GM18951 (cell line): Measurements from ENCODE around the gene OGT.

Source experiments
- POLR2A ChIP-seq: IDR thresholded peaks from 4 replicates; pipeline ENCODE4 v1.6.1; 2011; ENCODE audit warnings: mild to moderate bottlenecking; ENCODE audit not compliant: insufficient read length, insufficient read depth; ENCODE audit errors: extremely low read depth
- in situ Hi-C: fragments of 300-500 bp; cut with MboI; formaldehyde crosslinking; loops from one replicate; pipeline ENCODE4 v1.12.0; 2022; ENCODE audit warnings: low sequenced_read_pairs, mixed read lengths, inconsistent platforms; ENCODE audit not compliant: unreplicated experiment

Gene OGT

GRCh38 chrX:71525316-71525715 is 7.6 kb upstream of the OGT start:
- TF ChIP-seq POLR2A = no peak
- in situ Hi-C loops = no loop called here

GRCh38 chrX:71532078-71532752 is 689 bp upstream of the OGT start:
- in situ Hi-C loops = no loop called here

GRCh38 chrX:71533516-71533850 is 579 bp downstream of the OGT start:
- no peak for TF ChIP-seq POLR2A
- in situ Hi-C loops = no loop called here

More at GRCh38 chrX:71532078-71532752, 689 bp upstream of the OGT start:
- no peak for TF ChIP-seq POLR2A

- TF ChIP-seq POLR2A = peak; percentile 12
- in situ Hi-C loops = no loop called here
Measured at GRCh38 chrX:71533851-71534561, 1.1 kb downstream of the OGT start.

GRCh38 chrX:71534773-71535544 is 2.1 kb downstream of the OGT start:
- no peak for TF ChIP-seq POLR2A
- in situ Hi-C loops = no loop called here

- no peak for TF ChIP-seq POLR2A
- in situ Hi-C loops = no loop called here
Measured at GRCh38 chrX:71536285-71536684, 3.4 kb downstream of the OGT start.

GRCh38 chrX:71537743-71538142 is 4.8 kb downstream of the OGT start:
- in situ Hi-C loops = no loop called here
- TF ChIP-seq POLR2A = no peak

- no peak for TF ChIP-seq POLR2A
- in situ Hi-C loops = no loop called here
Measured at GRCh38 chrX:71540801-71541200, 7.9 kb downstream of the OGT start.

- TF ChIP-seq POLR2A = no peak
- in situ Hi-C loops = no loop called here
Measured at GRCh38 chrX:71541210-71542022, 8.5 kb downstream of the OGT start.

- in situ Hi-C loops = no loop called here
- no peak for TF ChIP-seq POLR2A
Measured at GRCh38 chrX:71542411-71542810, 9.5 kb downstream of the OGT start.

- no peak for TF ChIP-seq POLR2A
- in situ Hi-C loops = no loop called here
Measured at GRCh38 chrX:71542825-71543224, 9.9 kb downstream of the OGT start.

GRCh38 chrX:71543316-71543715 is 10.4 kb downstream of the OGT start:
- TF ChIP-seq POLR2A = no peak
- in situ Hi-C loops = no loop called here

GRCh38 chrX:71545364-71545763 is 12.5 kb downstream of the OGT start:
- no peak for TF ChIP-seq POLR2A
- in situ Hi-C loops = no loop called here
